HCT116 (cell line): ENCODE data around the gene MED13L. TPM values are rescaled to one million over a fixed set of nuclear protein-coding genes. Genes with fewer than 3 reads are reported as not detected.

Source experiments
- ATAC-seq: fragments of 200-7000 bp; cut with Tn5 transposase; 2 replicates; pipeline ENCODE4 v1.9.1; 2020; ENCODE audit warnings: mild to moderate bottlenecking, moderate library complexity
- BruUV-seq: library from RNA; stranded (reverse); fragments of 400-500 nt; replicated peaks from 2 replicates; lab custom pipeline; 2021; lab: Mats Ljungman, UMichigan
- CTCF ChIA-PET: fragments of 300-600 bp; sonication (Branson Sonifier 250); formaldehyde crosslinking; loops from one replicate; lab custom pipeline; 2021; ENCODE audit warnings: antibody characterized with exemption; lab: Charles Lee
- POLR2A ChIA-PET: fragments of 300-600, 350-600 bp; sonication (Branson Sonifier 250); formaldehyde crosslinking; loops from one replicate; lab custom pipeline; 2021; ENCODE audit warnings: antibody characterized with exemption; lab: Charles Lee
- RAD21 ChIA-PET, 2 experiments: fragments of 300-600 bp; sonication (Branson Sonifier 250); formaldehyde crosslinking; loops; one replicate each; lab custom pipeline; 2023; ENCODE audit warnings: low total read pairs in 2 of 2; ENCODE audit not compliant: uncharacterized antibody in 2 of 2, unreplicated experiment in 2 of 2, low non-redundant PET in 1 of 2; lab: Charles Lee
- DNase-seq: peaks from one replicate; pipeline ENCODE4 v3.0.0-alpha.2; 2010; ENCODE audit warnings: low read depth, low spot score
- H2AFZ ChIP-seq: fragments of 200-600 bp; shearing (Covaris generic), sonication (generic); 2 replicates; pipeline ENCODE4 v1.6.1; 2017; ENCODE audit warnings: low read depth, mixed run types, mixed read lengths, antibody characterized with exemption, low read length; ENCODE audit not compliant: poor library complexity, severe bottlenecking
- H3K27ac ChIP-seq: 2 replicates; pipeline ENCODE4 v1.5.1; 2012; ENCODE audit warnings: low read depth, low read length
- H3K27me3 ChIP-seq: fragments of 200-600 bp; sonication (generic); 2 replicates; pipeline ENCODE4 v1.6.1; 2016; ENCODE audit warnings: mixed run types, low read length, mixed read lengths; ENCODE audit not compliant: insufficient read depth
- H3K36me3 ChIP-seq, 2 experiments: fragments of 200-500 bp in 1 of 2; fragments of 200-600 bp in 1 of 2; sonication (Bioruptor generic) in 1 of 2; sonication (generic) in 1 of 2; 2 replicates each; pipeline versions ENCODE4 v1.5.1 to v1.6.1; 2014 to 2016; ENCODE audit warnings: low read length in 2 of 2, inconsistent platforms in 1 of 2, mixed read lengths in 1 of 2, mixed run types in 1 of 2; ENCODE audit not compliant: insufficient read depth in 2 of 2, control insufficient read depth in 1 of 2
- H3K4me1 ChIP-seq, 2 experiments: fragments of 200-600 bp in 1 of 2; sonication (generic) in 1 of 2; 2 replicates each; pipeline versions ENCODE4 v1.5.1 to v1.6.1; 2012 to 2017; ENCODE audit warnings: low read length in 2 of 2, inconsistent platforms in 1 of 2, mild to moderate bottlenecking in 1 of 2, mixed read lengths in 1 of 2, mixed run types in 1 of 2, moderate library complexity in 1 of 2; ENCODE audit not compliant: insufficient read depth in 2 of 2, control insufficient read depth in 1 of 2
- H3K4me2 ChIP-seq: fragments of 200-600 bp; sonication (generic); 2 replicates; pipeline ENCODE4 v1.6.1; 2017; ENCODE audit warnings: mixed run types, low read length, mixed read lengths
- H3K4me3 ChIP-seq, 2 experiments: fragments of 200-600 bp in 1 of 2; sonication (generic) in 1 of 2; replicated peaks in 1 of 2; 2 replicates each; pipeline ENCODE4 v1.5.1; 2011 to 2016; ENCODE audit warnings: low read length in 2 of 2, control low read depth in 1 of 2, low read depth in 1 of 2, mild to moderate bottlenecking in 1 of 2, mixed read lengths in 1 of 2, mixed run types in 1 of 2
- H3K79me2 ChIP-seq: fragments of 200-600 bp; sonication (generic); 2 replicates; pipeline ENCODE4 v1.6.1; 2017; ENCODE audit warnings: mild to moderate bottlenecking, mixed run types, low read length, moderate library complexity, mixed read lengths; ENCODE audit not compliant: insufficient read depth
- H3K9ac ChIP-seq: fragments of 200-600 bp; sonication (generic); 2 replicates; pipeline ENCODE4 v1.6.1; 2016; ENCODE audit warnings: low read length, mixed read lengths
- H3K9me2 ChIP-seq: fragments of 200-600 bp; sonication (generic), shearing (Covaris generic); 2 replicates; pipeline ENCODE4 v1.6.1; 2017; ENCODE audit warnings: mixed run types, mild to moderate bottlenecking, moderate library complexity; ENCODE audit not compliant: insufficient read depth
- H3K9me3 ChIP-seq, 2 experiments: fragments of 200-500 bp in 1 of 2; fragments of 200-600 bp in 1 of 2; sonication (Bioruptor generic) in 1 of 2; sonication (generic) in 1 of 2; 2 replicates each; pipeline ENCODE4 v1.6.1; 2014 to 2017; ENCODE audit warnings: low read length in 2 of 2, mixed read lengths in 2 of 2, inconsistent platforms in 1 of 2, low read depth in 1 of 2, mild to moderate bottlenecking in 1 of 2, mixed run types in 1 of 2, moderate library complexity in 1 of 2; ENCODE audit not compliant: control insufficient read depth in 1 of 2, insufficient read depth in 1 of 2
- H4K20me1 ChIP-seq: fragments of 200-600 bp; sonication (generic), shearing (Covaris generic); 2 replicates; pipeline ENCODE4 v1.6.1; 2017; ENCODE audit warnings: mixed run types, mild to moderate bottlenecking, moderate library complexity; ENCODE audit not compliant: insufficient read depth
- CTCF ChIP-seq, 3 experiments: fragments of 200-600 bp in 1 of 3; sonication (generic) in 1 of 3; IDR thresholded peaks in 2 of 3; conservative IDR thresholded peaks in 1 of 3; 2 replicates each; pipeline ENCODE4 v1.5.1; 2012 to 2017; ENCODE audit warnings: low read depth in 2 of 3, low read length in 2 of 3, antibody characterized with exemption in 1 of 3, borderline replicate concordance in 1 of 3, control low read depth in 1 of 3, mild to moderate bottlenecking in 1 of 3, mixed read lengths in 1 of 3, mixed run types in 1 of 3, moderate library complexity in 1 of 3; ENCODE audit not compliant: insufficient read depth in 1 of 3
- EGR1 ChIP-seq: IDR thresholded peaks from 2 replicates; pipeline ENCODE4 v1.6.1; 2012; ENCODE audit warnings: low read depth
- ELF1 ChIP-seq: IDR thresholded peaks from 2 replicates; pipeline ENCODE4 v1.6.1; 2012; ENCODE audit warnings: low read depth, borderline replicate concordance
- EZH2 ChIP-seq: fragments of 200-600 bp; sonication (generic); IDR thresholded peaks from 2 replicates; pipeline ENCODE4 v1.6.1; 2017; ENCODE audit warnings: antibody characterized with exemption, mixed run types
- EZH2phosphoT487 ChIP-seq: fragments of 200-600 bp; IDR thresholded peaks from 2 replicates; pipeline ENCODE4 v1.6.1; 2018; ENCODE audit warnings: antibody characterized with exemption, borderline replicate concordance
- JUND ChIP-seq: IDR thresholded peaks from 2 replicates; pipeline ENCODE4 v1.6.1; 2012
- POLR2A ChIP-seq: IDR thresholded peaks from 2 replicates; pipeline ENCODE4 v1.7.0; 2011; ENCODE audit warnings: borderline replicate concordance; ENCODE audit not compliant: insufficient read depth, insufficient read length; ENCODE audit errors: extremely low read depth
- RAD21 ChIP-seq: IDR thresholded peaks from 2 replicates; pipeline ENCODE4 v1.6.1; 2012; ENCODE audit warnings: low read depth, mild to moderate bottlenecking
- REST ChIP-seq: IDR thresholded peaks from 2 replicates; pipeline ENCODE4 v1.6.1; 2012; ENCODE audit warnings: low read depth
- SIN3A ChIP-seq: IDR thresholded peaks from 2 replicates; pipeline ENCODE4 v1.6.1; 2012; ENCODE audit warnings: low read depth
- SP1 ChIP-seq: IDR thresholded peaks from 2 replicates; pipeline ENCODE4 v1.6.1; 2012; ENCODE audit warnings: low read depth
- SRF ChIP-seq: IDR thresholded peaks from 2 replicates; pipeline ENCODE4 v1.6.1; 2012; ENCODE audit warnings: low read depth
- TCF7L2 ChIP-seq: IDR thresholded peaks from 2 replicates; pipeline ENCODE4 v1.7.0; 2011; ENCODE audit warnings: borderline replicate concordance, inconsistent platforms; ENCODE audit not compliant: insufficient read depth, insufficient read length; ENCODE audit errors: extremely low read depth
- ZFX ChIP-seq: fragments of 450-650 bp; IDR thresholded peaks from 2 replicates; pipeline ENCODE4 v1.6.1; 2017
- ZNF274 ChIP-seq: fragments of 200-500 bp; sonication (Bioruptor generic); IDR thresholded peaks from 2 replicates; pipeline ENCODE4 v1.6.1; 2014; ENCODE audit warnings: mild to moderate bottlenecking, low read depth, low read length, inconsistent platforms
- intact Hi-C: fragments of 100-400 bp; cut with micrococcal nuclease; formaldehyde crosslinking; loops from 2 replicates; pipeline ENCODE4 v1.10.0; 2022
- total RNA-seq: library from RNA; stranded (reverse); gene quantifications from one replicate; pipeline ENCODE4 v1.2.1, GENCODE V29; 2021; ENCODE audit not compliant: unreplicated experiment
- TF ChIP-seq, protein P1 (sequence below): IDR thresholded peaks from 2 replicates; pipeline ENCODE4 v1.6.1; 2012

MED13L gene
- total RNA-seq, 1 experiment from 2014 or later: 176 TPM

- POLR2A ChIA-PET: no interaction called here
- Histone ChIP-seq H3K4me2 (no peak overlapping the region), H3K27me3 (no peaks in the 10 kb centered on the region), H3K9ac (no peak overlapping the region), H3K4me1 (peaks cover 0 to 14% of the 10 kb centered on the region in 2 experiments; a peak in 2 of 4 replicates), H4K20me1 (peaks cover 83% of the 10 kb centered on the region; the same call in 1 of the 2 replicates), H3K79me2 (peaks cover 100% of the 10 kb centered on the region), H3K9me3 (no peaks in the 10 kb centered on the region), H2AFZ (no peak overlapping the region), H3K36me3 (no peaks in the 10 kb centered on the region), H3K27ac (no peak overlapping the region), H3K9me2 (no peaks in the 10 kb centered on the region), H3K4me3 (no peak overlapping the region)
- TF ChIP-seq EZH2phosphoT487 (no peak), RAD21 (peak; percentile 26; the same call in 1 of the 2 replicates)
- peak; percentile 32; the same call in 1 of the 2 replicates for ATAC-seq
- intact Hi-C loops: no loop called here
- no TSS peak for BruUV-seq
- RAD21 ChIA-PET: no interaction called here
- DNase-seq: no peak
- CTCF ChIA-PET: no interaction called here
These were observed 82.5 kb downstream of the MED13L start for GRCh38 chr12:116194935-116195431.

DNA sequence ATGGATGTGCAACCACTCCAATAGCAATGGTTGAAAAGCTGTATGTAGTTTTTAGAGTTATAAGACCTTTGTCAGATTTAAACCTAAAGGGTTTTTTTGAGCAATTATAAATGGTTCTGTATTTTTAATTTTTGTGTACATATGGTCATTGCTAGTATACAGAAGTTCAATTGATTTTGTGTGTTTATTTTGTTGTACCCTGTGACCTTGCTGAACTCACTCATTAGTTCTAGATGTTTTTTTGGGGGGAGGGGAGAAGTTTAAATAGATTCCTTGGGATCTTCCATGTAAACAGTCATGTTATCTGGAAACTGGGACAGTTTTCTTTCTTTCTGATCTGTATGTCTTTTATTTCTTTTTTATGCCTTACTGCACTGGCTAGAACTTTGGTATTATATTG is 87.8 kb downstream of the MED13L start:
- RAD21 ChIA-PET: no interaction called here
- Histone ChIP-seq H3K36me3 (no peaks in the 10 kb centered on the region), H3K4me1 (peaks cover 0 to under 1% of the 10 kb centered on the region in 2 experiments; a peak in 2 of 4 replicates), H3K79me2 (peaks cover 100% of the 10 kb centered on the region), H4K20me1 (peaks cover 64% of the 10 kb centered on the region; the same call in 1 of the 2 replicates), H3K4me3 (no peak overlapping the region), H3K9me3 (no peaks in the 10 kb centered on the region), H3K4me2 (no peak overlapping the region), H3K9me2 (no peaks in the 10 kb centered on the region), H3K27me3 (no peaks in the 10 kb centered on the region), H3K27ac (no peak overlapping the region), H3K9ac (no peak overlapping the region), H2AFZ (no peak overlapping the region)
- intact Hi-C loops: no loop called here
- DNase-seq (no peak), ATAC-seq (no peak)
- POLR2A ChIA-PET: no interaction called here
- CTCF ChIA-PET: no interaction called here
- no TSS peak for BruUV-seq
- TF ChIP-seq ZNF274 (no peak), ELF1 (no peak), EZH2 (no peak), EGR1 (no peak), REST (no peak), POLR2A (no peak), CTCF (IDR thresholded peaks at IDR 0.05 in 2 of 3, conservative IDR thresholded peaks at IDR 0.05 in 1 of 3; ENCODE audit: borderline replicate concordance in 1 of 3, insufficient read depth in 1 of 3, low read depth in 2 of 3, low read length in 2 of 3) (no peak), ZFX (no peak), SIN3A (no peak), SP1 (no peak), TCF7L2 (no peak), JUND (no peak), EZH2phosphoT487 (no peak), SRF (no peak)
- TF ChIP-seq, protein P1, sequence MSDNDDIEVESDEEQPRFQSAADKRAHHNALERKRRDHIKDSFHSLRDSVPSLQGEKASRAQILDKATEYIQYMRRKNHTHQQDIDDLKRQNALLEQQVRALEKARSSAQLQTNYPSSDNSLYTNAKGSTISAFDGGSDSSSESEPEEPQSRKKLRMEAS: no peak
